Liver (tissue), 9 donors: ENCODE measurements around the gene SLC2A1. TPM values are rescaled to one million over a fixed set of nuclear protein-coding genes. Genes with fewer than 3 reads are reported as not detected.

ENCODE experiments used
- DNase-seq: peaks from one replicate; pipeline ENCODE4 v3.0.0-alpha.2; 2017; ENCODE audit warnings: low spot score
- H3K27ac ChIP-seq, 2 donors: one replicate each; pipeline ENCODE4 v1.7.0; 2013; ENCODE audit warnings: inconsistent platforms in 2 of 2, low read length in 2 of 2, control low read depth in 1 of 2, low read depth in 1 of 2, mild to moderate bottlenecking in 1 of 2
- H3K27me3 ChIP-seq, 4 donors: one replicate each; pipeline versions ENCODE4 v1.6.1 to v1.7.0; 2013; ENCODE audit warnings: low read length in 3 of 4, inconsistent platforms in 1 of 4, mild to moderate bottlenecking in 1 of 4, moderate library complexity in 1 of 4; ENCODE audit not compliant: control insufficient read depth in 4 of 4, insufficient read depth in 4 of 4
- H3K36me3 ChIP-seq, 4 donors: one replicate each; pipeline versions ENCODE4 v1.6.1 to v1.7.0; 2013; ENCODE audit warnings: low read length in 3 of 4, mild to moderate bottlenecking in 3 of 4, low read depth in 1 of 4, moderate library complexity in 1 of 4; ENCODE audit not compliant: control insufficient read depth in 4 of 4, insufficient read depth in 3 of 4
- H3K4me1 ChIP-seq, 4 donors: one replicate each; pipeline versions ENCODE4 v1.6.1 to v1.7.0; 2013; ENCODE audit warnings: low read length in 3 of 4, mild to moderate bottlenecking in 3 of 4, moderate library complexity in 1 of 4; ENCODE audit not compliant: control insufficient read depth in 4 of 4, insufficient read depth in 4 of 4
- H3K4me3 ChIP-seq, 3 donors: one replicate each; pipeline versions ENCODE4 v1.6.1 to v1.7.0; 2013; ENCODE audit warnings: low read length in 3 of 3, control low read depth in 1 of 3, low read depth in 1 of 3, mild to moderate bottlenecking in 1 of 3
- H3K9ac ChIP-seq, 2 donors: one replicate each; pipeline ENCODE4 v1.7.0; 2013; ENCODE audit warnings: low read length in 2 of 2, mild to moderate bottlenecking in 2 of 2, moderate library complexity in 2 of 2, control low read depth in 1 of 2, low read depth in 1 of 2
- H3K9me3 ChIP-seq, 4 donors: one replicate each; pipeline versions ENCODE4 v1.6.1 to v1.7.0; 2013; ENCODE audit warnings: low read length in 3 of 4; ENCODE audit not compliant: control insufficient read depth in 4 of 4
- ATF3 ChIP-seq: IDR thresholded peaks from 2 replicates; pipeline ENCODE4 v1.6.1; 2016; ENCODE audit warnings: antibody characterized with exemption
- CTCF ChIP-seq: fragments of 150-350 bp; IDR thresholded peaks from 2 replicates; pipeline ENCODE4 v1.5.1; 2017; ENCODE audit warnings: improper control_type of control experiment, low read depth, low read length; ENCODE audit not compliant: missing input control
- HNF4G ChIP-seq: IDR thresholded peaks from 2 replicates; pipeline ENCODE4 v1.6.1; 2016; ENCODE audit warnings: antibody characterized with exemption
- JUND ChIP-seq, 2 donors: IDR thresholded peaks; 2 replicates each; pipeline ENCODE4 v1.6.1; 2016; ENCODE audit warnings: antibody characterized with exemption in 2 of 2
- MAX ChIP-seq: IDR thresholded peaks from 2 replicates; pipeline ENCODE4 v1.6.1; 2016; ENCODE audit warnings: antibody characterized with exemption
- REST ChIP-seq: IDR thresholded peaks from 2 replicates; pipeline ENCODE4 v1.6.1; 2016; ENCODE audit warnings: antibody characterized with exemption, mild to moderate bottlenecking
- SP1 ChIP-seq: IDR thresholded peaks from 2 replicates; pipeline ENCODE4 v1.6.1; 2018; ENCODE audit warnings: antibody characterized with exemption, mild to moderate bottlenecking
- YY1 ChIP-seq: IDR thresholded peaks from 2 replicates; pipeline ENCODE4 v1.6.1; 2016; ENCODE audit warnings: antibody characterized with exemption, mild to moderate bottlenecking
- ZBTB33 ChIP-seq: IDR thresholded peaks from 2 replicates; pipeline ENCODE4 v1.6.1; 2016; ENCODE audit warnings: antibody characterized with exemption
- WGBS: extraction: QIAGEN DNeasy Blood & Tissue Kit; methylation state at CpG from one replicate; pipeline ENCODE4 v1.1.7; 2013; 5-methylcytosine and 5-hydroxymethylcytosine counted together
- polyA plus RNA-seq, 2 donors: library from polyadenylated mRNA; stranded (reverse) in 1 of 2; unstranded in 1 of 2; fragments of 200-250 nt in 1 of 2; fragments of >200 nt in 1 of 2; fragmentation: Nextera tagmentation in 1 of 2; extraction: Ambion mirVana in 1 of 2; gene quantifications; one replicate each; pipeline versions ENCODE4 v1.2.1 to v1.2.3, GENCODE V29; 2013 to 2015
- total RNA-seq, 2 donors: library from RNA; depleted of rRNA; stranded (reverse); fragments of >200 nt; gene quantifications; one replicate each; pipeline ENCODE4 v1.2.3, GENCODE V29; 2014
- donor health status: healthy.
- donor health status: healthy.
- donor health status: healthy.
- donor health status: healthy.
- donor health status: healthy.

SLC2A1 gene
- total and polyA plus RNA-seq, 4 donors = 1.1 to 675 (median 3.0) TPM

- Histone ChIP-seq H3K27ac (no peak overlapping the region), H3K9ac (no peak overlapping the region), H3K4me1 (peaks cover 2 to 10% (median 7%) of the 10 kb centered on the region in 4 donors), H3K36me3 (no peaks in the 10 kb centered on the region), H3K9me3 (no peaks in the 10 kb centered on the region), H3K4me3 (no peak overlapping the region), H3K27me3 (no peaks in the 10 kb centered on the region)
- no peak for TF ChIP-seq MAX
- no peak for TF ChIP-seq JUND (IDR thresholded peaks at IDR 0.05)
- TF ChIP-seq ZBTB33 = no peak
- TF ChIP-seq YY1 = no peak
- 66% methylated on average over 6 of the region's 6 CpGs for WGBS
- no peak for DNase-seq
Measured at GRCh38 chr1:42945164-42945563, 13.5 kb downstream of the SLC2A1 start.

GRCh38 chr1:42944246-42944928 is 14.3 kb downstream of the SLC2A1 start:
- H3K9me3 ChIP-seq = no peaks in the 10 kb centered on the region
- H3K4me3 ChIP-seq = no peak overlapping the region
- H3K9ac ChIP-seq = no peak overlapping the region
- H3K4me1 ChIP-seq = peaks cover 2 to 7% (median 4%) of the 10 kb centered on the region in 4 donors
- 76% methylated on average over 9 of the region's 9 CpGs for WGBS
- DNase-seq = no peak
- H3K36me3 ChIP-seq = no peaks in the 10 kb centered on the region
- no peak overlapping the region for H3K27ac ChIP-seq
- H3K27me3 ChIP-seq = no peaks in the 10 kb centered on the region
- no peak for TF ChIP-seq CTCF
- no peak for TF ChIP-seq REST
- no peak for TF ChIP-seq JUND (IDR thresholded peaks at IDR 0.05)
- TF ChIP-seq ZBTB33 = no peak
- TF ChIP-seq YY1 = no peak
- TF ChIP-seq HNF4G = no peak
- TF ChIP-seq ATF3 = no peak
- TF ChIP-seq SP1 = no peak
- TF ChIP-seq MAX = no peak
